Limb (tissue), 2 donors: Measurements from ENCODE around the gene FCHSD2.
A peak's percentile ranks its signal among the peaks of the same experiment; 100 is the strongest.
"Not testable (repeated sequence)": the region's sequence is repeated elsewhere in the genome, so short reads cannot be mapped to it uniquely, and the experiment has no call there.

Experiments used
- DNase-seq, 2 donors: peaks; one replicate each; pipeline ENCODE4 v3.0.0-alpha.2; 2016; ENCODE audit errors: extremely low spot score in 2 of 2

The FCHSD2 gene

DNA sequence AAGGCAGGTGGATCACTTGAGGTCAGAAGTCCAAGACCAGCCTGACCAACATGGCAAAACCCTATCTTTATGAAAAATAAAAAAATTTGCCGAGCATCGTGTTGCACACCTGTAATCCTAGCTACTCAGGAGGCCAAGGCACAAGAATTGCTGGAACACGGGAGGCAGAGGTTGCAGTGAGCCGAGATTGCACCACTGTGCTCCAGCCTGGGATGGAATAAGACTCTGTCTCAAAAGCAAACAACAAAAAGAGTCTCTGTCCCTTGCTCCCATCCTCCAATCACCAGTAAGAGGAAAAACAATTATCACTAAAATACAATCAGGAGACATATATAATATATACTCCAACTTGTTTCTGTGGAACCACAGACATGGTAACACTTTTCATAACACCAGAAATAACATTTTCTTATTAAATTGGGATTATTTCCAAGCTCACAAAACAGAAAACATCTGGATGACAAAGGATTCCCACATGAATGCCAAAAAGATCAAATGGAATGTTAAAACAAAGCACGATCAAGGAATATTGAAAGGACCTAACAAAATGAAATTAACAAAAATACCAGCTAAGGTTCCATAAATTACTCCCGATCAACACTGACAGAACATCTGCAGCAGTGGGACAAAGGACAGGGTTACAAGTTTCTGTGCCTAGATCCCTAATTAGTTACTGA, 15.2 kb downstream of the FCHSD2 start:
- peak in 1 of 2 donors; percentile 27 for DNase-seq

DNA sequence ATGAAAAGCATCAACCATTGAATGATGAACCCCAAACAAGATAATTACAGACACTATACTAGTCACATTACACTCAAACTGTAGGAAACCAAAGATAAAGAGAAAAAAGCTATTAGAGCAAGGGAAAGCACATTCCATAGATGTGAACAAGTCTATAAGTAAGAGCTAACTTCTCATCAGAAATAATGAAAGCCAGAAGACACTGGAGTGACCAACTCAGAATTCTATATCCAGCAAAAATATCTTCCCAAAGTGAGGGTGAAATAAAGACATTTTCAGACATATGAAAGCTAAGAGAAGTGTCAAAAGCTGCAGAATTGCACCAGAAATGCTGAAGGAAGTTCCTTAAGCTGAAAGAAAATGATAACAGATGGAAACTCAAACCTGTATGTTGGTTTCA, 17.3 kb downstream of the FCHSD2 start:
- no peak for DNase-seq

DNA sequence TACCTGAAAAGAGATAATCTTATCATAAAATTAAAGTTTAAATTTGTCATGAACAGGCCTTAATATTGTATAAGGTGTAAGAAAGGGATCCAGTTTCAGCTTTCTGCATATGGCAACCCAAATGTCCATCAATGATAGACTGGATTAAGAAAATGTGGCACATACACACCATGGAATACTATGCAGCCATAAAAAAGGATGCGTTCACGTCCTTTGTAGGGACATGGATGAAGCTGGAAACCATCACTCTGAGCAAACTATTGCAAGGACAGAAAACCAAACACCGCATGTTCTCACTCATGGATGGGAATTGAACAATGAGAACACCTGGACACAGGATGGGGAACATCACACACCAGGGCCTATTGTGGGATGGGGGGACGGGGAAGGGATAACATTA, 18.2 kb downstream of the FCHSD2 start:
- DNase-seq, result not testable (repeated sequence)

DNA sequence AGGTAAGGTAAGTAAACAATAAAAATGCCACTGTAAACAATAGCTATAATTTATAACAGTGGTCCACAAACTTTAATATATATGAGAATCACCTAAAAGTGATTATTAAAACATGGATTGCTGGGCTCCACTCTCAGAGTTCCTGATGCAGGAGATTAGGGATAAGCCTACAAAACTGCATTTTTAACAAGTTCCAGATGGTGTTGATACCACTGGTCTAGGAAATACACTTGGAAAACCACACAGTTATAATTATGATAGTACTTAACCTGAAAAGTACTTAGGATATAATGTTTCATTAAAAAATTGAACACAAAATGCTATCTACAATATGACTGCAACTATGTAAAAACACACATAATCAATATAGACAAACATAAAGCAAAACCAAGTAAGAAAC, 20.4 kb downstream of the FCHSD2 start:
- DNase-seq, result no peak

DNA sequence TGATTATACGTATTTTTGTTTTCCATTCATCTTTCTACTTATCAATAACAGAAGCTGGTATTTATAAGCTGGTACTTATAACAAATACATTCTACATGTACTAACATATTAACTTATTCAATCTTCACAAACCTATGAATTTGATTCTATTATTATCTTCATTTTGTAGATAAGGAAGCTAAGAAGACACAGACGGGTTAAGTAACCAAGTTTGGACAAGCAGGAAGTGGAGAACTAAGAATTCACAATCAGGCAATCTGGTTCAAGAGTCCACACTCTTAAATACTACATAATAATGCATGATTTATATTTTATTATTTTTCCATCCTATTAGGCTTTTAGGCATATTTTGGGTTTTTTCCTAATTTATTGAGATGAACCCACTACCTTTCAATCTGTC, 25.0 kb downstream of the FCHSD2 start:
- no peak for DNase-seq

DNA sequence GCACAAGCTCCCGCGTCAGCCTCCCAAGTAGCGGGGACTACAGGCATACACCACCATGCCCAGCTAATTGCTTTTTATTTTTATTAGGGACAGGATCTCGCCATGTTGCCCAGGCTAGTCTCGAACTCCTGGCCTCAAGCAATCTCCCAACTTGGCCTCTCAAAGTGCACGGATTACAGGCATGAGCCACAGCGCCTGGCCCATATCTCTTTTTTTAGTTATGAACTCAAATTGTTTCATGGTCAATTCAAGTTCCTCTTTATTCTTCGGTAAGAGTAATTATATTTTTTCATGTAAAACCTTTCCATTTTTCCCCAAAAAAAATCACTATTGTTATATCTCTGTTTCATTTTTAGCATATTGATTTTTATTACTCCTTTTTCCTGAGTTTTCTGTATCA, 25.5 kb downstream of the FCHSD2 start:
- no peak for DNase-seq

DNA sequence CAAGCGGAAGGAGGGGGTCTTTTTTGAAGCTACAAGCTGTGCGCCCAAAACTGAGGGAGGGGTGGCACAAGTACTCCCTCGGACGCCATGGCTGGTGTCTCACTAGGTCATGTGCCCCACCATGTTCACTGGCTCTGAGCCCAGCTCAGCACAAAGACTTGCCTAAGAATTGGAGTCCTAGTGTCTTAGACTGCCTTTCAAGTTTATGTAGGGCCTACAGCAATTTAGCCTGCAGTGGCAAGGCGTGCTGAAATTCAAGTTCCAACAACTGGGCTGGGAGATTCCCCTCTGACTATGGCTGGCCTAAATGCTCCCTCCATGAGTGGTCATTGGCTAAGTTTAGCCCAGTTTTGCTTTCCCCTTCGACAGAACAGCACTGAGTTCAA, 27.3 kb downstream of the FCHSD2 start:
- no peak for DNase-seq

DNA sequence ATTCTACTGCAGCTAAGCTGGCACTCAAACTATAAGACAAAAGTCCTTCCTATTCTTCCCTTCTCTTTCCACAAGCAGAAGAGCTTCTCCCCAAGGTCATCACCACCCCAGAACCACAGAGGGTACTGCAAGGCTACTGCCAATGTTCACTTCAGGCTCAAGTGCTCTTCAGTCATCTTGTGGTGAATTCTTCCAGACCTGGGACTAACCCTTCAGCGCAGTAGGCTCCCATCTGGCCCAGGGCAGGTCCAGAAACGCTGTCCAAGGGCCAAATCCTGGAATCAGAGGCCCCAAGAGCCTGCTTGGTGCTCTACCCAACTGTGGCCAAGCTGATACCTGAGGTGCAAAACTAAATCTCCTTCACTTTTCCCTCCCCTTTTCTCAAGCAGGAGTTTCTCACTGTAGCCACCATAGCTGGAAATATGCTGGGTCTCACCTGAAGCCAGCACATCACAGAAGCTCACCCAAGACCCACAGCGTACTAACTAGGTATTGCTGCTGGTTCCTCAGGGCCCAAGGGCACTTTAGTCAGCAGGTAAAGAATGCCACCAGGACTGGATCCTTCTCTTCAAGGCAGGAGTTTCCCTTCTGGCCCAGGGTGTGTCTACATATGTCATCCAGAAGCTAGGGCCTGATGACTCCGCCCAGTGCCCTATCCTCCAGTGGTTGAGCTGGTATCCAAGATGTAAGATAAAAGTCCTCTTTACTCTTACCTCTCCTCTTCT, 27.8 kb downstream of the FCHSD2 start:
- DNase-seq, result no peak

DNA sequence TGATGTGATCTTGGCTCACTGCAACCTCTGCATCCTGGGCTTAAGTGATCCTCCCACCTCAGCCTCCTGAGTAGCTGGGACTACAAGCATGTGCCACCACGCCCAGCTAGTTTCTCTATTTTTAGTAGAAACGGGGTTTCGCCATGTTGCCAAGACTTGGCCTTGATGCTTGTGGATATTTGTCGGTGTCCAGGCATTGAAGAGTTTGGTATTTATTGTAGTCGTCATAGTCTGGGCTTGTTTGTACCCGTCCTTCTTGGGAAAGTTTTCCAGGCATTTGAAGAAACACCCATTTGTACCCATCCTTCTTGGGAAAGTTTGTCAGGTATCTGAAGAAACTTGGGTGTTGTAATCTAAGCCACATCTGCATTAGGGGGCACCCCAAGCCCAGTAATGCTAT, 28.7 kb downstream of the FCHSD2 start:
- DNase-seq, result no peak

DNA sequence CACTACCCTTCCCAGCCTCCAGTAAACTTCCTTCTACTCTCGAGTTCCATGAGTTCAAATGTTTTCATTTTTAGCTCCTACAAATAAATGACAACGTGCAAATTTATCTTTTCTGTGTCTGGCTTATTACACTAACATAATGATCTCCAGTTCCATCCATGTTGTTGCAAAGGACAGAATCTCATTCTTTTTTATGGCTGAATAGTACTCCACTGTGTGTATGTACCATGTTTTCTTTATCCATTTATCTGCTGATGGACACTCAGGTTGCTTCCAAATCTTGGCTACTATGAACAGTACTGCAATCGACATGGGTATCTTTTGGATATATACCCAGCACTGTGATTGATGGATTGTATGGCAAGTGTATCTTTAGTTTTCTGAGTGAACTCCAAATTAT, 34.5 kb downstream of the FCHSD2 start:
- no peak for DNase-seq

DNA sequence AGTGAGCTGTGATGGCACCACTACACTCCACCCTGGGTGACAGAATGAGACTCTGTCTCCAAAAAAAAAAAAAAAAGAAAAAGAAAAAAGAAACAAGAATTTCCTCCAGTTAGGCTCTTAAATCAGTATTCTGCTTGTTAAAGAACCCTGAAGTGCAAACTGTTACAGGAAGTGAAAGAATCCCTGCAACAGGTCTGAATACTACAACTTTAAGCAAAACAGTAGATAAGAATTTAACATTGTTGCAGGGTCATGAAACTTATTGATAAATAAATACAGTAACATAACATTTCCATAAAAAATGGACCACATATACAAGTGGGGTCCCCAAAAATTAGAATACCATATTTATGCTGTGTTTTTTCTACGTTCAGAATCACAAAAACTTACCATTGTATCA, 35.8 kb downstream of the FCHSD2 start:
- DNase-seq, result no peak

DNA sequence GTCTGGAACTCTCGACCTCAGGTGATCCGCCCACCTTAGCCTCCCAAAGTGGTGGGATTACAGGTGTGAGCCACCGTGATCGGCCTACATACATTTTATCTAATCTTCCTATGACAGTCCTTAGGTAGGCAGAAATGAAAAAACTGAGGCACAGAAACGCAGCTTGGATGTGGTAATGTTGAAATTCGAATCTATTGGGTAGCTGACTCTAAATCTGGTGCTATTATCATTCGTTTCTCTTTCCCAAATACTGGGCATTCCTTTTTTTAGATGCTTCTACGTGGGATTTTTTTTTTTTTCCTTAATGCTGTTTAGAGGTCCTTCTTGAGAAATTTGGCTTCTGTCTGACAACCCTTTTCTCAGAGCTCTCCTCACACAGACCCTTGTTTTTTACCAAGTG, 41.5 kb downstream of the FCHSD2 start:
- no peak for DNase-seq

DNA sequence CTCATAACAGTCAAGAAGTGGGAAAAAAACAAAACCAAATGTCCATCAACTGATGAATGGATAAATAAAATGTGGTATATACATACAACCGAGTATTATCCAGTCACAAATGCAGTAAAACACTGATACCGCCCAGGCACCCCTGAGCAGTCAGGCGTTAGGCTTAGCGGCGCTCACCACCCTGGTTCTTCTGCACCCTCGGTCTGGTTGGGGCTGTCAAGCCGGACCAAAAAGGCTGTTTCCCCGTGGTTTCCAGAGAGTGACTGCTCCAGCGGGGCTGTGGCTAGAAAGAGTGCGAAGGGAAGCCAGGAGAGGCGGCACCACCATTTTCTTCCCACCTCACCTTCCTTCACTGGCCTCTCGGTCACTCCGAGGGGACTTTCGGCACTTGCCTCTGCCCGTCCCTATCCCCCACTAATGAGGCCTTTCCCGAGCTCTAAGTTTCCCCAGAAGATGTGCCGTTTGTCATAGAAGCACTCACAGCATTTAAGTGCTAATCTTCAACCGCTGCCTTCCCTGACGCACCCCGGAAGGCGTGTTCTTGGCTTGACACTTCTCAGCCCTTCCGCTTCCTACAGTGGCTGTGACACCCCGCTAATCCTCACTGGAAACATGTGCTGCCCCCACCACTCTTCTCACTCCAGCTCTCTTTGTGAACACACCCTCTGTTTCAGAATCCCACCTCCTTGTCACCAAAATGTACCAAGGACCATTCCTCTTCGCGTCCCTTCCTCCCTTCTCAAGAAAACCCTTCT, 42.4 kb downstream of the FCHSD2 start:
- no peak for DNase-seq

DNA sequence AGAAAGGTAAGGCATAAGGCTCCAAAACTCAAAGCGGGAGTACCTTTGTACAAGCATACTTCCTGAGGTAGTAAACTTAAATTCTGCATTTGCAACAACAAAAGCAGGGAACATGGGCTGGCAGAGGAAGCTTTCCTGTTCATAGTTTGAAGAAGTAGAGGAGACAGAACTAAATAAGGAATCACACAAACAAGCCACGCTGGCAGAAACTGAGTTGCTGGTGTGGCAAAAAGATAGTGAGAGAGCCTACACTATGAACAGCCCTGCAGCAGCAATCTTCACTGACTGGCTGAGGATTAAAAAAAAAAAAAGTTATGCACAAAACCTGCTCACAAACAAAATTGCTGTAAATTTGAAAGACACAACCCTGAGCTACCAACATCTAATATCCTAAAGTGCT, 46.5 kb downstream of the FCHSD2 start:
- no peak for DNase-seq

DNA sequence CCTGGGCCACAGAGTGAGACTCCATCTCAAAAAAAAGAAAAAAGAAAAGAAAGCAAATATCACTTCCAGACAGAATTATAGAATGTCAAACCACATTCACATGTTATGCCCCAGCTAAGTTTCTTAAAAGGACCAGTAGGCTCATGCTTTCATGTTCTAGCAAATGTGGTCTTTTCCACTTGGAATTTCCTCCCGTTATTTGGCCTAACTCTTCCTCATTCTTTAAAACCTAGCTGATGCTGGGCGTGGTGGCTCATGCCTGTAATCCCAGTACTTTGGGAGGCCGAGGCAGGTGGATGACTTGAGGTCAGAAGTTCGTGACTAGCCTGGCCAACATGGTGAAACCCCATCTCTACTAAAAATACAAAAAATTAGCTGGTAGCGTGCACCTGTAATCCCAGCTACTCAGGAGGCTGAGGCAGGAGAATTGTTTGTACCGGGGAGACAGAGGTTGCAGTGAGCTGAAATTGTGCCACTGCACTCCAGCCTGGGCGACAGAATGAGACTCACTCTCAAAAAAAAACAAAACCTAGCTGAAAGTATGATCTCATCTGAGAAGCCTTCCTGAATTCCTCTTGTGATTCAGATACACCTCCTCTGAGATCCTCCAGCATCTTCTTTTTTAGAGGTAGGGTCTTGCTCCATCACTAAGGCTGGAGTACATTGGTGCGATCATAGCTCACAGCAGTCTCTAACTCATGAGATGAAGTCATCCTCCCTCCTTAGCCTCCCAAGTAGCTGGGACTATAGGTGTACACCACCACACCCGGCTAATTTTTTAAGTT, 50.4 kb downstream of the FCHSD2 start:
- DNase-seq, result no peak

DNA sequence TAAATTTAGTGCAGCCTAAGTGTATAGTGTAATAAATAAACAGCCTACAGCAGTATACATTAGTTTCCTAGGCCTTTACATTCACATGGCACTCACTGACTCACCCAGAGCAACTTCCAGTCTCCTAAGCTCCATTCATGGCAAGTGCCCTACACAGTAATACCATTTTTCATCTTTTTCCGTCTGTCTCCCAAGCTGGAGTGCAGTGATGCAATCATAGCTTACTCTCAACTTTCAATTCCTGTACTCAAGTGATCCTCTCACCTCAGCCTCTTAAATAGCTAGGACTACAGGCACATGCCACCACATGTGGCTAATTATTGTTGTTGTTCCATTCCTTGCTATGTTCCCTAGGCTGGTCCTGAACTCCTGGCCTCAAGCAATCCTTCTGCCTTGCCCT, 54.4 kb downstream of the FCHSD2 start:
- DNase-seq, result no peak

DNA sequence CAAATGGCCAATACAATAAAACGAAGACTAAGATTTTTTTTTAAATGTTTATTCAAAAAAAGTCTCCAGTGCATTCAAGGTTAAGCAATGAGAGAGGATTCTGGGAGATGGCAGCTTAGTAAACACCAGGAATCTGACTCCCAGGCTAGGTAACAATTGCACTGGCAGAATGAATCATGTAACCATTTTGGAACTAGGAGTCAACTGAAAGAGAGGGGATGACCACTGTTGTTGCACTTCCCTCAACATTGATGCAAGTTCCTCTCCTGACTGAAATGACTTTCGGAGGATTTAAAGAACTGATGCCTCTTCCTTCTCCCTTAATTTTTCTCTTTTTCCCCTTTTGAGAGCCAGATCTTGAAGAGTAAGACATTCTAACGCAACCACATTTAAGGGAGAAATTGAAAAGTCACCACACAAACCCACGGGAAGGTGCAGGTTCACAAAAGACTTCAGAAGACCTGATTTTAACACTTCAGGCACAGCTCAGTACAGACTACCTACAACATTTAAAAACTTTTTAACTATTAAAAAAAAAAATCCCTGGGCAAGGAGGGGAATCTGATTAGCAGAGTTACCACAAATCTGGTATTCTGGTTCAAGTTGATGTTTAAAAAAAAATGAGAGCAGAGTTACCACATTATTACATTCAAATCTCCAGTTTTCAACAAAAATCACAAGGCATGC, 56.8 kb downstream of the FCHSD2 start:
- no peak for DNase-seq

DNA sequence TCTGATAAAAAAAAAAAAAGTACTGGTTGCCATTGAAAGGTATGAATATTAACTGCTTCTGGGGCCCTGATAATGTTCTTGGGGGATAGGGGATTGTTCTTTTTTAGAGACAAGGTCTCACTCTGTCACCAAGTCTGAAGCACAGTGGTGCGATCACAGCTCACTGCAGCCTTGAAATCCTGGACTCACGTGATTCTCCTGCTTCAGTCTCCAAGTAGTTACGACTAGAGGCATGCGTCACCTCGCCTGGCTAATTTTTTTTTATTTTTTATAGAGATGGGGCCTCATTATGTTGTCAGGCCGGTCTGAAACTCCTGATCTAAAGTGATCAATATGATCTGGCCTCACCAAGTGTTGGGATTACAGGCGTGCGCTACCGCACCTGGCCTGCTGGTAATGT, 63.5 kb downstream of the FCHSD2 start:
- DNase-seq, result no peak

DNA sequence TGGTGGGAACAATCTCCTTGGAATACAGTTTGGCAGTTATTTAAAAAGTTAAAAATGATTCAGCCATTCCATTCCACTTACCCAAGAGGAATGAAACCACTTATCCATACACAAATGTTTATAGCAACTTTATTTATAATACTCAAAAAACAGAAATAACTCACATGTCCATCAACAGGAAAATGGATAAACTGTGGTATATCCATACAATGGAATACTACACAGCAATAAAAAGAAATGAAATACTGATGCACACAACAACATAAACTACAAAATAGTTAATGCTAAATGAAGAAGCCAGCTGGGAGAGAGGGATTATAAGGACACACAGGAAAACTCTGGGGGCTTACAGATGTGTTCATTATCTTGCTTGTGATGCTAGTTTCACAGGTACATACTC, 64.7 kb downstream of the FCHSD2 start:
- DNase-seq, result no peak

DNA sequence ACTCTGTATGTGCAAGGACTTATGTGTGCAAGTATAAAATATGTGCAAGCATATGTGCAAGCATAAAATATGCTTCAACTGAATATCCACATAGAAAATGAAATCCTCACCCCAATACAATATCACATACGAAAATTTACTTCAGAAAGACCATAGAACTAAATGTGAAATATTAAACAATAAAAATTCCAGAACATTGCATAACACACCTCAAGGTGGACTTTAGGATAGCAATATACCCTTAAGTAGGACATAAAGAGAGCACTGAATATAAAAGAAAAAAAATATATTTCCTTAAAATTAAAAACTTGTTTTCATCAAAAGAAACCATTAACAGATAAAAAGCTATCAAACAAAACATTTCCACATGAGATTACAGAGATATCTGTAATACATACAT, 67.8 kb downstream of the FCHSD2 start:
- no peak for DNase-seq

DNA sequence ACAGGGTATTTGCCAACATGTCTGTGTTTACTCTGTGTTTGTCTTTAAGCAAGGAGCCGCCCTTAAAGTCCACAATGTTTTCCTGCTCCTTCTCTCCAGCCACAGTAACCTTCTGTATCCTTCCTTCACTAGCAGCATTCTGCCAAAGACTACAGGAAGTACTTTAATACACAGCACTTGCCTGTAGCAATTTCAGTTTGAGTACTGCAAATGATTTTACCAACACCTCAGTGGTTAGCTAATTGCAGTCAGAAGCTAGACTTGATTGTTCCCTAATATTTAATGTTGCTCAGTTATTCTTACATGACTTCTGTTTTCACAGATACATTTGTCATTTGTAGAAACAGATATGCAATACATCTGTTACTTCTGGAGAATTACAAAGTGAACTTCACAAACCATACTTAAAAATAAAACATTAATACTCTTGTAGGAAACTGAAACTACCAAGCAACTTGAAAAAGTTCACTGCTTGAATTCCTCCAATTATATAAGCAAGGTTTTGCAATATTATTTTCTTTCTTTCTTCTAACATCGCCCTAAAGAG, 69.1 kb downstream of the FCHSD2 start:
- DNase-seq, result peak in 1 of 2 donors; percentile 39
